ENCODE data around the gene METTL25B. TPM values are rescaled to one million over a fixed set of nuclear protein-coding genes. Genes with fewer than 3 reads are reported as not detected.

Gene METTL25B
- total and polyA plus RNA-seq, 4 donors, result 6.9 to 13.5 (median 11.5) TPM

- WGBS, result 81% methylated on average over 5 of the region's 5 CpGs
- Histone ChIP-seq H3K36me3 (ENCODE audit: control insufficient read depth in 4 of 4, insufficient read depth in 3 of 4, low read depth in 1 of 4, low read length in 3 of 4) (no peaks in the 10 kb centered on the region), H3K27ac (ENCODE audit: low read depth in 1 of 2, low read length in 2 of 2) (no peak overlapping the region), H3K4me1 (ENCODE audit: control insufficient read depth in 4 of 4, insufficient read depth in 4 of 4, low read length in 3 of 4) (peaks cover 4 to 17% (median 13%) of the 10 kb centered on the region in 4 donors), H3K27me3 (ENCODE audit: control insufficient read depth in 4 of 4, insufficient read depth in 4 of 4, low read length in 3 of 4) (no peaks in the 10 kb centered on the region), H3K9me3 (ENCODE audit: control insufficient read depth in 4 of 4, low read length in 3 of 4) (no peaks in the 10 kb centered on the region), H3K4me3 (ENCODE audit: low read depth in 1 of 3, low read length in 3 of 3) (no peak overlapping the region), H3K9ac (ENCODE audit: low read depth in 1 of 2, low read length in 2 of 2) (no peak overlapping the region)
- TF ChIP-seq GABPA (IDR thresholded peaks at IDR 0.05 in 1 of 2, conservative IDR thresholded peaks at IDR 0.05 in 1 of 2), result no peak
- TF ChIP-seq, protein P1, sequence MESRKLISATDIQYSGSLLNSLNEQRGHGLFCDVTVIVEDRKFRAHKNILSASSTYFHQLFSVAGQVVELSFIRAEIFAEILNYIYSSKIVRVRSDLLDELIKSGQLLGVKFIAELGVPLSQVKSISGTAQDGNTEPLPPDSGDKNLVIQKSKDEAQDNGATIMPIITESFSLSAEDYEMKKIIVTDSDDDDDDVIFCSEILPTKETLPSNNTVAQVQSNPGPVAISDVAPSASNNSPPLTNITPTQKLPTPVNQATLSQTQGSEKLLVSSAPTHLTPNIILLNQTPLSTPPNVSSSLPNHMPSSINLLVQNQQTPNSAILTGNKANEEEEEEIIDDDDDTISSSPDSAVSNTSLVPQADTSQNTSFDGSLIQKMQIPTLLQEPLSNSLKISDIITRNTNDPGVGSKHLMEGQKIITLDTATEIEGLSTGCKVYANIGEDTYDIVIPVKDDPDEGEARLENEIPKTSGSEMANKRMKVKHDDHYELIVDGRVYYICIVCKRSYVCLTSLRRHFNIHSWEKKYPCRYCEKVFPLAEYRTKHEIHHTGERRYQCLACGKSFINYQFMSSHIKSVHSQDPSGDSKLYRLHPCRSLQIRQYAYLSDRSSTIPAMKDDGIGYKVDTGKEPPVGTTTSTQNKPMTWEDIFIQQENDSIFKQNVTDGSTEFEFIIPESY (IDR thresholded peaks at IDR 0.05), result no peak
- TF ChIP-seq, protein P2, sequence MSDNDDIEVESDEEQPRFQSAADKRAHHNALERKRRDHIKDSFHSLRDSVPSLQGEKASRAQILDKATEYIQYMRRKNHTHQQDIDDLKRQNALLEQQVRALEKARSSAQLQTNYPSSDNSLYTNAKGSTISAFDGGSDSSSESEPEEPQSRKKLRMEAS (IDR thresholded peaks at IDR 0.05), result no peak
- TF ChIP-seq, protein P3, sequence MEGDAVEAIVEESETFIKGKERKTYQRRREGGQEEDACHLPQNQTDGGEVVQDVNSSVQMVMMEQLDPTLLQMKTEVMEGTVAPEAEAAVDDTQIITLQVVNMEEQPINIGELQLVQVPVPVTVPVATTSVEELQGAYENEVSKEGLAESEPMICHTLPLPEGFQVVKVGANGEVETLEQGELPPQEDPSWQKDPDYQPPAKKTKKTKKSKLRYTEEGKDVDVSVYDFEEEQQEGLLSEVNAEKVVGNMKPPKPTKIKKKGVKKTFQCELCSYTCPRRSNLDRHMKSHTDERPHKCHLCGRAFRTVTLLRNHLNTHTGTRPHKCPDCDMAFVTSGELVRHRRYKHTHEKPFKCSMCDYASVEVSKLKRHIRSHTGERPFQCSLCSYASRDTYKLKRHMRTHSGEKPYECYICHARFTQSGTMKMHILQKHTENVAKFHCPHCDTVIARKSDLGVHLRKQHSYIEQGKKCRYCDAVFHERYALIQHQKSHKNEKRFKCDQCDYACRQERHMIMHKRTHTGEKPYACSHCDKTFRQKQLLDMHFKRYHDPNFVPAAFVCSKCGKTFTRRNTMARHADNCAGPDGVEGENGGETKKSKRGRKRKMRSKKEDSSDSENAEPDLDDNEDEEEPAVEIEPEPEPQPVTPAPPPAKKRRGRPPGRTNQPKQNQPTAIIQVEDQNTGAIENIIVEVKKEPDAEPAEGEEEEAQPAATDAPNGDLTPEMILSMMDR (IDR thresholded peaks at IDR 0.05; ENCODE audit: low read depth, low read length, missing input control), result no peak
- no peak for TF ChIP-seq FOXA2 (IDR thresholded peaks at IDR 0.05)
- no peak for TF ChIP-seq HNF4G (IDR thresholded peaks at IDR 0.05)
- no peak for TF ChIP-seq RAD21 (IDR thresholded peaks at IDR 0.05)
- no peak for TF ChIP-seq RXRA (IDR thresholded peaks at IDR 0.05)
- no peak for TF ChIP-seq YY1 (IDR thresholded peaks at IDR 0.05)
- no peak for TF ChIP-seq FOXA1 (IDR thresholded peaks at IDR 0.05)
- TF ChIP-seq NR2F2 (IDR thresholded peaks at IDR 0.05), result no peak
- no peak for TF ChIP-seq TAF1 (conservative IDR thresholded peaks at IDR 0.05)
- TF ChIP-seq REST (IDR thresholded peaks at IDR 0.05), result no peak
- TF ChIP-seq, protein P4, sequence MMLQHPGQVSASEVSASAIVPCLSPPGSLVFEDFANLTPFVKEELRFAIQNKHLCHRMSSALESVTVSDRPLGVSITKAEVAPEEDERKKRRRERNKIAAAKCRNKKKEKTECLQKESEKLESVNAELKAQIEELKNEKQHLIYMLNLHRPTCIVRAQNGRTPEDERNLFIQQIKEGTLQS (IDR thresholded peaks at IDR 0.05), result no peak
- no peak for TF ChIP-seq SP1 (IDR thresholded peaks at IDR 0.05)
- TF ChIP-seq EGR1 (IDR thresholded peaks at IDR 0.05; ENCODE audit: low read depth in 2 of 2), result no peak
- no peak for DNase-seq (ENCODE audit: low spot score)
Measured at GRCh38 chr1:156755527-156755950, 27.3 kb downstream of the METTL25B start.

GRCh38 chr1:156756355-156756754 is 28.1 kb downstream of the METTL25B start:
- Histone ChIP-seq H3K4me3 (ENCODE audit: low read depth in 1 of 3, low read length in 3 of 3) (no peak overlapping the region), H3K27ac (ENCODE audit: low read depth in 1 of 2, low read length in 2 of 2) (no peak overlapping the region), H3K9ac (ENCODE audit: low read depth in 1 of 2, low read length in 2 of 2) (no peak overlapping the region), H3K27me3 (ENCODE audit: control insufficient read depth in 4 of 4, insufficient read depth in 4 of 4, low read length in 3 of 4) (no peaks in the 10 kb centered on the region), H3K36me3 (ENCODE audit: control insufficient read depth in 4 of 4, insufficient read depth in 3 of 4, low read depth in 1 of 4, low read length in 3 of 4) (no peaks in the 10 kb centered on the region), H3K9me3 (ENCODE audit: control insufficient read depth in 4 of 4, low read length in 3 of 4) (no peaks in the 10 kb centered on the region), H3K4me1 (ENCODE audit: control insufficient read depth in 4 of 4, insufficient read depth in 4 of 4, low read length in 3 of 4) (peaks cover 4 to 17% (median 13%) of the 10 kb centered on the region in 4 donors)
- DNase-seq (ENCODE audit: low spot score), result no peak
- no peak for TF ChIP-seq HNF4G (IDR thresholded peaks at IDR 0.05)
- TF ChIP-seq, protein P3 (IDR thresholded peaks at IDR 0.05; ENCODE audit: low read depth, low read length, missing input control), result no peak
- no peak for TF ChIP-seq HNF4A (conservative IDR thresholded peaks at IDR 0.05)
- TF ChIP-seq RAD21 (IDR thresholded peaks at IDR 0.05), result no peak
- TF ChIP-seq, protein P1 (IDR thresholded peaks at IDR 0.05), result no peak
- TF ChIP-seq TAF1 (conservative IDR thresholded peaks at IDR 0.05), result no peak
- no peak for TF ChIP-seq RXRA (IDR thresholded peaks at IDR 0.05)
- no peak for TF ChIP-seq FOXA1 (IDR thresholded peaks at IDR 0.05)
- TF ChIP-seq, protein P4 (IDR thresholded peaks at IDR 0.05), result no peak
- no peak for TF ChIP-seq NR2F2 (IDR thresholded peaks at IDR 0.05)
- TF ChIP-seq YY1 (IDR thresholded peaks at IDR 0.05), result no peak
- TF ChIP-seq, protein P2 (IDR thresholded peaks at IDR 0.05), result no peak
- TF ChIP-seq GABPA (IDR thresholded peaks at IDR 0.05 in 1 of 2, conservative IDR thresholded peaks at IDR 0.05 in 1 of 2), result no peak
- TF ChIP-seq JUND (IDR thresholded peaks at IDR 0.05), result no peak
- TF ChIP-seq EGR1 (IDR thresholded peaks at IDR 0.05; ENCODE audit: low read depth in 2 of 2), result no peak
- TF ChIP-seq FOXA2 (IDR thresholded peaks at IDR 0.05), result no peak
- WGBS, result 98% methylated on average over 1 of the region's 1 CpG

Data from liver (tissue), 9 donors.